A673 (cell line): Measurements from ENCODE around the gene STRIP1. TPM values are rescaled to one million over a fixed set of nuclear protein-coding genes. Genes with fewer than 3 reads are reported as not detected.

Source experiments
- BruUV-seq: library from RNA; stranded (reverse); fragments of 400-500 nt; replicated peaks from 2 replicates; lab custom pipeline; 2021; lab: Mats Ljungman, UMichigan
- CTCF ChIA-PET: fragments of 300-600 bp; sonication (Branson Sonifier 250); formaldehyde crosslinking; loops from one replicate; lab custom pipeline; 2022; ENCODE audit warnings: antibody characterized with exemption; lab: Charles Lee
- POLR2A ChIA-PET: fragments of 300-600 bp; sonication (Branson Sonifier 250); formaldehyde crosslinking; loops from one replicate; lab custom pipeline; 2022; ENCODE audit warnings: antibody characterized with exemption; ENCODE audit not compliant: low non-redundant PET; lab: Charles Lee
- DNase-seq: peaks from one replicate; pipeline ENCODE4 v3.0.0-alpha.2; 2015; ENCODE audit warnings: low spot score
- H3K27ac ChIP-seq: fragments of 200-600 bp; sonication (generic); 2 replicates; pipeline ENCODE4 v1.5.1; 2016; ENCODE audit warnings: mixed run types, low read depth, mild to moderate bottlenecking, mixed read lengths, antibody characterized with exemption, low read length; ENCODE audit not compliant: poor library complexity, severe bottlenecking
- H3K27me3 ChIP-seq: fragments of 200-600 bp; sonication (generic); replicated peaks from 2 replicates; pipeline ENCODE4 v1.6.1; 2017; ENCODE audit warnings: mixed run types, low read depth, mild to moderate bottlenecking, mixed read lengths, antibody characterized with exemption, low read length; ENCODE audit not compliant: insufficient read depth, poor library complexity
- H3K36me3 ChIP-seq: fragments of 200-600 bp; sonication (generic); 2 replicates; pipeline ENCODE4 v1.6.1; 2016; ENCODE audit warnings: mixed run types, mild to moderate bottlenecking, mixed read lengths, antibody characterized with exemption, low read length; ENCODE audit not compliant: insufficient read depth, poor library complexity, severe bottlenecking
- H3K4me1 ChIP-seq: fragments of 200-600 bp; sonication (generic); 2 replicates; pipeline ENCODE4 v1.6.1; 2017; ENCODE audit warnings: mixed run types, mild to moderate bottlenecking, mixed read lengths, antibody characterized with exemption, low read length; ENCODE audit not compliant: insufficient read depth, poor library complexity, severe bottlenecking
- H3K4me3 ChIP-seq: fragments of 200-600 bp; sonication (generic); 2 replicates; pipeline ENCODE4 v1.5.1; 2016; ENCODE audit warnings: low read depth, mixed run types, mild to moderate bottlenecking, mixed read lengths, low read length; ENCODE audit not compliant: poor library complexity, severe bottlenecking
- H3K9me3 ChIP-seq: fragments of 200-600 bp; sonication (generic); 2 replicates; pipeline ENCODE4 v1.6.1; 2016; ENCODE audit warnings: mixed run types, low read depth, mild to moderate bottlenecking, mixed read lengths, antibody characterized with exemption, low read length; ENCODE audit not compliant: poor library complexity, severe bottlenecking
- CTCF ChIP-seq: fragments of 300-800, 200-600 bp; sonication (generic); conservative IDR thresholded peaks from 2 replicates; pipeline ENCODE4 v1.5.1; 2017; ENCODE audit warnings: low read depth, mild to moderate bottlenecking, antibody characterized with exemption, low read length, moderate library complexity, mixed read lengths
- EZH2 ChIP-seq: fragments of 200-600 bp; sonication (generic); IDR thresholded peaks from 2 replicates; pipeline ENCODE4 v1.6.1; 2017; ENCODE audit warnings: borderline replicate concordance, low read depth, mild to moderate bottlenecking, mixed read lengths, antibody characterized with exemption, low read length; ENCODE audit not compliant: poor library complexity, severe bottlenecking
- intact Hi-C: fragments of 100-400 bp; cut with micrococcal nuclease; formaldehyde crosslinking; loops from one replicate; pipeline ENCODE4 v1.10.0; 2022; ENCODE audit not compliant: unreplicated experiment
- total RNA-seq: library from RNA; stranded (reverse); gene quantifications from 2 replicates; pipeline ENCODE4 v1.2.3, GENCODE V29; 2021

STRIP1 gene
- total RNA-seq, 1 experiment from 2014 or later = 57.7 TPM

GRCh38 chr1:110102081-110102480, 67.7 kb downstream of the STRIP1 start:
- no peak for DNase-seq
- Histone ChIP-seq H3K36me3 (no peaks in the 10 kb centered on the region), H3K27ac (no peak overlapping the region), H3K4me1 (no peaks in the 10 kb centered on the region), H3K9me3 (no peaks in the 10 kb centered on the region), H3K4me3 (no peak overlapping the region), H3K27me3 (peaks cover 8% of the 10 kb centered on the region)
- POLR2A ChIA-PET = no interaction called here
- intact Hi-C loops = no loop called here
- CTCF ChIA-PET = interaction anchor here (1.3 kb wide), 1 partner anchor 14 kb away, joined by 3 read pairs; no protein-coding TSS in a partner anchor
- BruUV-seq = no TSS peak
- TF ChIP-seq EZH2 (no peak), CTCF (no peak)

Other genes with a start within 250 kb of the STRIP1 start
- 4.9 and 7.2 TPM in 2 replicates for gene CSF1, start 123.8 kb upstream of the STRIP1 start, total RNA-seq
- 89.6 and 107 TPM in 2 replicates for gene AHCYL1, start 49.9 kb upstream of the STRIP1 start, total RNA-seq
- gene ALX3, start 36.0 kb downstream of the STRIP1 start, total RNA-seq = 0.81 and 0.84 TPM in 2 replicates
- gene UBL4B, start 77.8 kb downstream of the STRIP1 start, total RNA-seq = not detected in 2 replicates
- not detected in 2 replicates for gene SLC6A17, start 115.9 kb downstream of the STRIP1 start, total RNA-seq
- gene KCNC4, start 175.7 kb downstream of the STRIP1 start, total RNA-seq = 0.22 and 0.24 TPM in 2 replicates